Ureter (tissue), 1 donor: ENCODE measurements around the gene SETD2. TPM values are rescaled to one million over a fixed set of nuclear protein-coding genes. Genes with fewer than 3 reads are reported as not detected.

Source experiments
- DNase-seq: peaks from one replicate; pipeline ENCODE4 v3.0.0-alpha.2; 2020; ENCODE audit warnings: low spot score
- total RNA-seq: library from RNA; stranded (reverse); gene quantifications from one replicate; pipeline ENCODE4 v1.2.4, GENCODE V29; 2023
- donor health status: DM: yes; HTN: yes; CAD: no.

SETD2 gene
- total RNA-seq, 1 donor from 2014 or later, result 68.9 TPM

- DNase-seq, result no peak
These were observed 165.6 kb downstream of the SETD2 start for GRCh38 chr3:46998121-46998851.

- no peak for DNase-seq
These were observed 166.3 kb downstream of the SETD2 start for GRCh38 chr3:46997453-46998091.

- DNase-seq, result no peak
These were observed 167.0 kb downstream of the SETD2 start for GRCh38 chr3:46996689-46997452.

GRCh38 chr3:46995901-46996562 lies 167.9 kb downstream of the SETD2 start:
- no peak for DNase-seq

GRCh38 chr3:46994801-46995731 lies 168.8 kb downstream of the SETD2 start:
- DNase-seq, result no peak

- no peak for DNase-seq
These were observed 169.9 kb downstream of the SETD2 start for GRCh38 chr3:46993986-46994385.

- DNase-seq, result no peak
These were observed 170.6 kb downstream of the SETD2 start for GRCh38 chr3:46993292-46993691.

- no peak for DNase-seq
These were observed 171.7 kb downstream of the SETD2 start for GRCh38 chr3:46992231-46992630.

- no peak for DNase-seq
These were observed 172.3 kb downstream of the SETD2 start for GRCh38 chr3:46991406-46992165.

GRCh38 chr3:46990573-46991374 lies 173.1 kb downstream of the SETD2 start:
- DNase-seq, result no peak

GRCh38 chr3:46989146-46989810 lies 174.6 kb downstream of the SETD2 start:
- no peak for DNase-seq

GRCh38 chr3:46988616-46989015 lies 175.3 kb downstream of the SETD2 start:
- DNase-seq, result no peak

GRCh38 chr3:46987743-46988401 lies 176.0 kb downstream of the SETD2 start:
- DNase-seq, result peak; percentile 72

- DNase-seq, result no peak
These were observed 176.6 kb downstream of the SETD2 start for GRCh38 chr3:46987319-46987742.

GRCh38 chr3:46986782-46987310 lies 177.1 kb downstream of the SETD2 start:
- no peak for DNase-seq

- no peak for DNase-seq
These were observed 177.7 kb downstream of the SETD2 start for GRCh38 chr3:46986055-46986730.

- no peak for DNase-seq
These were observed 178.3 kb downstream of the SETD2 start for GRCh38 chr3:46985588-46985987.
